GM21723 (cell line): ENCODE data around the gene PSME4.
"Not testable (repeated sequence)": the region's sequence is repeated elsewhere in the genome, so short reads cannot be mapped to it uniquely, and the experiment has no call there.

Experiments
- ATAC-seq: cut with Tn5 transposase; IDR thresholded peaks from one replicate; pipeline ENCODE4 v1.9.1; 2021; ENCODE audit warnings: mild to moderate bottlenecking, moderate library complexity; ENCODE audit not compliant: unreplicated experiment

PSME4 gene

DNA sequence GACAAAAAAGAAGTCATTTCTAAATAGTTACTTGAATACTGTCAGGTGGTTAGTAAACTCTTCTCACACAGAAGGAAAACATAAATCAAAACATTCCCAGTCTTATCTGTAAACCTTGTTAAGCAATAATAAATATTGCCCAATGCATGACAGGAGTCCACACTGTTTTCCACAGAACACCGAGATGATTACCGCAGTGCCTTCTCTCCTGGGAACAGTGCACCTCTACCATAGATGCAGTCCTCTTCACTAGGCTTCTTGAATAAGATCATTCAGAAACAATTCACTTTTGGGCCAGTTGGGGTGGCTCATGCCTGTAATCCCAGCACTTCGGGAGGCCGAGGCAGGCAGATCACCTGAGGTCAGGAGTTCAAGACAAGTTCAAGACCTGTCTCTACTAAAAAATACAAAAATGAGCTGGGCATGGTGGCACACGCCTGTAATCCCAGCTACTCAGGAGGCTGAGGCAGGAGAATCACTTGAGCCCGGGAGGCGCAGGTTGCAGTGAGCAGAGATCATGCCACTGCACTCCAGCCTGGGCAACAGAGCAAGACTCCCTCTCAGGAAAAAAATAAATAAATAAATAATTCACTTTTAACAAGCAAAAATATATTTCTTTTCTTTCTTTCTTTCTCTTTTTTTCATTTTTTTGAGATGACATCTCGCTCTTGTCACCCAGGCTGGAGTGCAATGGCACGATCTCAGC lies 119.6 kb downstream of the PSME4 start:
- not testable (repeated sequence) for ATAC-seq

DNA sequence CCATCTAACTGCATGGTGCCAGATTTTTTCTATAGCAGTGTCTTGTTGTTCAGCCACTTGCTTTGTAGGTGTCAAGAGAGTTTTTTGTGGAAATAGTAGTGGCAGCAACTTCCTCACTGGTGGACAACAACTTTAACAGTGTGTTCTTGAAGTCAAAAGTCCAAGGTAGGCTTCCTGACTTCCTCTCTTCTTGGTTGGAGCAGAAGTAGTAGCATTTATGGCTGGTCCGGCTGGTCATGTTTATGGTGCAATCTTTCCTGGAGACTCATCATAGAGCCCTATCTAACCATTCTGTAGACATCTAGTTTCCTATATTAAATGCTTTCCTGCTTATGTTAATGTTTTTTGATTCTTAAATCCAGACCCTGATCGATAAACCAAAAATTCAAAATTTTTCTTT lies 122.7 kb downstream of the PSME4 start:
- ATAC-seq = no peak

DNA sequence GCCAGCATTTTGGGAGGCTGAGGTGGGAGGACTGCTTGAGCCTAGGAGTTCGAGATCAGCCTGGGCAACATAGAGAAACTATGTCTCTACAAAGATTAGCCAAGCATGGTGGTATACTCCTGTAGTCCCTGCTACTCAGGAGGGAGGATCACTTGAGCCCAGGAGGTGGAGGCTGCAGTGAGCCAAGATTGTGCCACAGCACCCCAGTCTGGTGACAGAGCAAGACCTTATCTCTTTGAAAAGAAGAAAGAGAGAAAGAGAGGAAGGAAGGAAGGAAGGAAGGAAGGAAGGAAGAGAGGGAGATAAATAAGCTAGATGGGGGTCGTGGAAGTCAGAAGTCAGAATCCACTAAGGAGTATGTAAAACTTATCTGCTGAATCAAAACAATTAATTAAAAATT lies 127.2 kb downstream of the PSME4 start:
- no peak for ATAC-seq

- no peak for ATAC-seq
Observed at GRCh38 chr2:53842891-53843290, 127.9 kb downstream of the PSME4 start.

DNA sequence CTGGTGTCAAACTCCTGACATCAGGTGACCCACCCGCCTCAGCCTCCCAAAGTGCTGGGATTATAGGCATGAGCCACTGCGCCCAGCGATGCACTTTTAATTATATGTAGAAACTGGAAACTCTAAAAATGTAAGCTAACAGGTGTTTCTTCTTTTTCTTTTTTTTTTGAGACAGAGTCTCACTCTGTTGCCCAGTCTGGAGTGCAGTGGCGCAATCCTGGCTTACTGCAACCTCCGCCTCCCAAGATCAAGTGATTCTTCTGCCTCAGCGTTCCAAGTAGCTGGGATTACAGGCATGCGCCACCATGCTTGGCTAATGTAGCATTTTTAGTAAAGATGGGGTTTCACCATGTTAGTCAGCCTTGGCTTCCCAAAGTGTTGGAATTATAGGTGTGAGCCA lies 129.1 kb downstream of the PSME4 start:
- not testable (repeated sequence) for ATAC-seq

DNA sequence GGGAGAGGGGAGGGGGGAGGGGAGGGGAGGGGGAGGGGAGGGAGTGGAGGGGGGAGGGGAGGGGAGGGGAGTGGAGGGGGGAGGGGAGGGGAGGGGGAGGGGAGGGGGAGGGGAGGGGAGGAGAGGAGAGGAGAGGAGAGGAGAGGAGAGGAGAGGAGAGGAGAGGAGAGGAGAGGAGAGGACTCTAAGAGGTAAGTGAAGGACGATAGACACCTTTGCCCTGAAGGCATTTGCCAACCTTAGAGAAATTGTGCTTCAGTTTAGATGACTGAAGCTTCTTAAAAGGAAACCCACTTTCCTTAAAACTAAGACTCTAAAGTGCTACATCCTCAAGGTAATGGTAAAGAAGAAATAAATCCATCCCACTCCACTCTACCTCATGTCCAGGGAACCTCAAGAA lies 130.2 kb downstream of the PSME4 start:
- ATAC-seq = no peak

- ATAC-seq = not testable (repeated sequence)
Observed at GRCh38 chr2:53829980-53830290, 140.9 kb downstream of the PSME4 start.

DNA sequence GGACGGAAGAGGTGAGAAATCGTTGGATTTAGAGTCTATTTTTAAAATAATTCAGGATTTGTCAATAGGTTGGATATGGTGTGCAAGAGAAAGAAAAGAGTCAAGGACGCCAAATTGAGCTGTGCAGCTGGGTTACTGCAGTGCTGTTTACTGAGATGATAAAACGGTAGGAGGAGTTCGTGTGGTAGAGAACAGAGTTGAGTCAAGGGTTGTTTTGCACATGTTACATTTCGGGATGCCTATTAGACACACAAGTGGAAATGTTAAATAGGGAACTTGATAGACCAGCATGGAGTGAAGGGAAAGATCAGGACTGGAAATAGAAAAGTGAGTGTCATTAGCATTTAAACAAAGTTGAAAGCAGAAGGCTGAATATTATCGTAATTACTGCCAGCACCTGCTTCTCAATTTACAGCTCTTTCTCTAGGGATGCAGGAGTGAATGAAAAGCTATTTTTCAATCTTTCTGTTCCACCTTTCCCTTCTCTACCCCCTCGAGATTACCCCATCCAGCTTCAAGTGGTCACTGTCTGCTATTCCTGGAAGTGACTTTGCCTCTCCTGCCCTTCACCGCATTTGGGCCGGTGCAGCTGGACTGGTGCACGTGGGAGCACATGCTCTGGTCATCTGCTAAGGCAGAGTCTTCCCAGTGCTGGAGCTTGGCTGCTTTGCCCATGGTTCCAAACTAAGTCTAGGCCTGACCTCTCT lies 141.4 kb downstream of the PSME4 start:
- ATAC-seq = no peak

- no peak for ATAC-seq
Observed at GRCh38 chr2:53828331-53828730, 142.5 kb downstream of the PSME4 start.

GRCh38 chr2:53827398-53828175 lies 143.2 kb downstream of the PSME4 start:
- ATAC-seq = no peak

DNA sequence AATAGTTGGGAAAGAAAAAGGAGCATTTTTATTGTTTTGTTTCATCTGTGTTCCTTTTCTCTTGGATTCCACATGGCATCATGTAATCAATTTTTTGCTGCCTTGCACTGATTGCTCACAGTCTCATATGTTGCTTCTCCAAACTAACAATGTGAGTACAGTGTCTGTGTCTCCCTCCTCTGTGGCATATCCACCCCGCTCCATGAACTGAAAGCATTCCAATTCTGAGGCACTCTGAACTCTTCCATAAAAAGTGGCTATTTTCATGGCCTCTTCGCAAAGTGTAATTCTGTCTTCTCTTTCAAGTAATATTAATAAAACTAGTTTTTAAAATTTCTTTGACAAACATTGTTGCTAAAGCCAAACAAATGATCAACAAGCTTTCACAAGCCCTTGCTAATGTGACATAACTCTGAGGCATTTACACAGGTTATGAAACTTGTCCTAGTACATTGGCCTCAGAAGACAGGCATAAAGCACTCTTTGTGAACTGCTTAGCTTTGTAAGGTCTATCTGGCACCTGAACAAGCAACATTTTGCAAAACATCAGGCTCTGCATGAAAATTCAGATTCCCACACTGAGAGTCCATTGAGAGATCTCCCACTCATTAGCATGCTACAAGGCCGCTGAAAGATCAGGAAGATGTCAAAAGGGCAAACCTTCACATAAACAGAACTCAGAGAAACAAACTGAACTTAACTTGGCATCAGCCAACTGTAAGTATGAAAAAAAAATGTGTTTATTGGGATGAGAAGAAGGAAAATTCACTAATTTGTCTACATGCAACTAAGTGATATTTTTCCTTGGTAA lies 144.0 kb downstream of the PSME4 start:
- no peak for ATAC-seq

DNA sequence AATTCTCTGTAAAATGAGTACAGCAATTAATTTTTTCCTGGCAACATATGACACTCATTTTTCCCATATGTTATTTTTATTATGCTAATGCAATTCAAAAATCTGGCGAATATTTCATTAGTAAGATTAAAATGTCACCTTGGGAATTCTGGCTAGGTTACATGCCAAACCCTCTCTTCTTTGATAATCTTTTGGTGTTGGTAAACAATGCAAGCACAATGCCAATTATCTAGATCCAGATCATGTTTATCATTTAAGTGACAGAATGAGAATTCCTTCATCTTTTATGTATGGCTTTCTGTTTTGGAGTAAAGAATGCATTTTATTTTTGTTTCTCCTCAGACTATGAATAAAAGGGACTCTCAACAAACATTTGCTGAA lies 144.8 kb downstream of the PSME4 start:
- no peak for ATAC-seq

- not testable (repeated sequence) for ATAC-seq
Observed at GRCh38 chr2:53823639-53824038, 147.2 kb downstream of the PSME4 start.

DNA sequence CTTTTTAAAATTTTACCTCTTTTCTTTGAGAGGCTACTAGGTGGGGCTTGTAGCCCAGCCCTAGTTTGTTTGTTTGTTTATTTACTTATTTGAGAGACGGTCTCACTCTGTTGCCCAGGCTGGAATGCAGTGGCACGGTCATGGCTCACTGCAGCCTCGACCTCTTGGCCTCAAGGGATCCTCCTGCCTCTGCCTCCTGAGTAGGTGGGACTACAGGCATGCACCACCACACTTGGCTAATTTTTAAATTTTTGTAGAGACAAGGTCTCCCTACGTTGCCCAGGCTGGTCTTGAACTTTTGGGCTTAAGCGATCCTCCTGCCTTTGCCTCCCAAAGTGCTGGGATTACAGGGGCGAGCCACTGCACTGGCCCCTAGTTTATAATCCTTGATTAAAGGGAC lies 149.0 kb downstream of the PSME4 start:
- ATAC-seq = no peak

- no peak for ATAC-seq
Observed at GRCh38 chr2:53820711-53821110, 150.1 kb downstream of the PSME4 start.

- ATAC-seq = no peak
Observed at GRCh38 chr2:53820048-53820447, 150.7 kb downstream of the PSME4 start.

DNA sequence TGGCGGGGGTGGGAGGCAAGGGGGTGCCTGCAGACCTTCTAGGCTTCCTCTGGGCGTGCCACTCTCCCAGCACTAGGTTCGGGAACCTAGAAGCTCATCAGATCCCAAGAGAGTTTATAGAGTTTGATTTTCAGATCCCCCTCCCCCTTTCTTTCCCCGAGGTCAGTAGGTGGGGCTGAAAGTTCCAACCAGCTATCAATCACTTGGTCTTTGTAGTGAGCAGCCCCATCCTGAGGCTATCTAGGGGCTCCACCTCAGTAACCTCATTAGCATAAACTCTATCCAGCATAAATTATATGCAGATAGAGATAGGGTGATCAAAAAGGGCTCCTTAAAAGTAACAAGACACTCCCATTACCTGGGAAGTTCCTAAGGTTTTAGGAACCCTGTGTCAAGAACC lies 151.2 kb downstream of the PSME4 start:
- ATAC-seq = no peak

GRCh38 chr2:53818854-53819435 lies 151.8 kb downstream of the PSME4 start:
- ATAC-seq = no peak
